Stimulated activated naive CD8-positive, alpha-beta T cell treated with anti-CD3 and anti-CD28 coated beads, Interleukin-15, Interleukin-2, amounts not matched to agents 100 U/mL and 50 U/mL, for 24 hours (primary cell): ENCODE measurements around the gene PPP1R1B.

Experiments
- ATAC-seq: fragments of 150-1000 bp; cut with Tn5 transposase; one replicate; pipeline ENCODE4 v1.10.0; 2021
- DNase-seq: peaks from one replicate; pipeline ENCODE4 v3.0.0; 2021

Gene PPP1R1B

DNA sequence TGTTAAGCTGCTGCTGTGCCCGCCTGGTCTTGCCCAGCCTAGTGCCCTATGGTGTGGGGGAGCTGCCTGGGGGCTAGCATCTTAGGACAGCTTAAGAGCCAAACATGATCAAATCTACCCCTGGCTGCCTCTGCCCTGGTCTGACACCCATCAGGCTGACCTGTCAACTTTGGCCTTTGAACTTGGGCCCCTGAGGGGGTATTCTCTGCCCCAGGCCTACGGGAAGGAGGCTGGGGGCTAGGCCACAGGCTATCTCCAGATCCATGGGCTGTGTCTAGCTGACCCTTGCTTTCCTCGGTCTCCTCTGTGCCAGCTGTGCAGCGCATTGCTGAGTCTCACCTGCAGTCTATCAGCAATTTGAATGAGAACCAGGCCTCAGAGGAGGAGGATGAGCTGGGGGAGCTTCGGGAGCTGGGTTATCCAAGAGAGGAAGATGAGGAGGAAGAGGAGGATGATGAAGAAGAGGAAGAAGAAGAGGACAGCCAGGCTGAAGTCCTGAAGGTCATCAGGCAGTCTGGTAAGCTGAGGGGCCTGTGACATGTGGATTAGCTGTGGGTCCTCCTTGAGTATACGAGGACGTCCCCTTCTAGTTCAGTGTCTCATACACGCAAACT is 6.9 kb downstream of the PPP1R1B start:
- DNase-seq (no peak), ATAC-seq (no peak)

DNA sequence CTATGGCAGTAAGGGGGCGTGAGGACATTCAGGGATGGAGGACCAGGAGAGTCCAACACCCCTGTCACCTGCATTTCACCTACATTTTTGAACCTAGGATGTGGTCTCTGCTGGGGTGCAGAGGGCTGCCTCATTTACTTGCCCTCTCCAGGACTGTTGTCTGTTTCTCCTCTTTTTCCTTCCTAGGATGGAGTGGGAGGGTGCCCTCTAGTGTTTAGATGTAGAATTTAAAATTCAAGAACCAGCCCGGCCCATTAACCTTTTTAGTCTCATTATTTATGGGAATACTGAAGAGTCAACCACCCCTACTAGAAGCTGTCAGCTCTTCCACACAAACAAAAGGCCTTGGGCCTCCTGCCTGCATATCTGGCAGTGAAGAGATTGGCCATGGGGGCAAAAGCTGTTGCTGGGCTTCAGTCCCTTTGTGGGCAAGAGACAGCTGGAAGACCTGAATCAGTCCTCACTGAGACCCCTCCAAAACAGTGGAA is 7.7 kb downstream of the PPP1R1B start:
- DNase-seq (no peak), ATAC-seq (no peak)

DNA sequence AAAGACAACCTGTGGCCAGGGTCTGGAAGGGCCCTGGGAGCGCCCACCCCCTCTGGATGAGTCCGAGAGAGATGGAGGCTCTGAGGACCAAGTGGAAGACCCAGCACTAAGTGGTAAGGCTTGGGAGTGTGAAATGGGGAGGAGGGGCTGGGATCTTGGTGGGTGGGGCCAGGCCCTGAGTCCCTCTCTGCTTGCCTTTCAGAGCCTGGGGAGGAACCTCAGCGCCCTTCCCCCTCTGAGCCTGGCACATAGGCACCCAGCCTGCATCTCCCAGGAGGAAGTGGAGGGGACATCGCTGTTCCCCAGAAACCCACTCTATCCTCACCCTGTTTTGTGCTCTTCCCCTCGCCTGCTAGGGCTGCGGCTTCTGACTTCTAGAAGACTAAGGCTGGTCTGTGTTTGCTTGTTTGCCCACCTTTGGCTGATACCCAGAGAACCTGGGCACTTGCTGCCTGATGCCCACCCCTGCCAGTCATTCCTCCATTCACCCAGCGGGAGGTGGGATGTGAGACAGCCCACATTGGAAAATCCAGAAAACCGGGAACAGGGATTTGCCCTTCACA is 8.9 kb downstream of the PPP1R1B start:
- ATAC-seq (no peak), DNase-seq (no peak)

DNA sequence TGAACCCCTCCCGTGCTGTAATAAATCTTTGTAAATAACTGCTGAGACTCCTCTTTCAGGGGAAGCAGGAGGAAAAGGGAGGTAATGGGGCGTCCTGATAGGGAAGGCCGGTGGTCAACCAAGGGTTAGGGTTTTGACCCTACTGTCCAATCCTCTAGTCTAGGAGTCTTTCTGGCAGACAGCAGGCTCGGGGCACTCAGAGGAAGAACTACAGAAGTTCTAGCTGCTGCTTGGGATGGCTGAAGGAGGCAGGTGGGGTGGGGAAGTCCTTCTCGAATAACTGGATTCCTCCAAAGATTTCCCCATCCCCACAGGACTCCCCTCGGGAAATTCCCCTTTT is 9.8 kb downstream of the PPP1R1B start:
- ATAC-seq (peak; percentile 1), DNase-seq (no peak)

DNA sequence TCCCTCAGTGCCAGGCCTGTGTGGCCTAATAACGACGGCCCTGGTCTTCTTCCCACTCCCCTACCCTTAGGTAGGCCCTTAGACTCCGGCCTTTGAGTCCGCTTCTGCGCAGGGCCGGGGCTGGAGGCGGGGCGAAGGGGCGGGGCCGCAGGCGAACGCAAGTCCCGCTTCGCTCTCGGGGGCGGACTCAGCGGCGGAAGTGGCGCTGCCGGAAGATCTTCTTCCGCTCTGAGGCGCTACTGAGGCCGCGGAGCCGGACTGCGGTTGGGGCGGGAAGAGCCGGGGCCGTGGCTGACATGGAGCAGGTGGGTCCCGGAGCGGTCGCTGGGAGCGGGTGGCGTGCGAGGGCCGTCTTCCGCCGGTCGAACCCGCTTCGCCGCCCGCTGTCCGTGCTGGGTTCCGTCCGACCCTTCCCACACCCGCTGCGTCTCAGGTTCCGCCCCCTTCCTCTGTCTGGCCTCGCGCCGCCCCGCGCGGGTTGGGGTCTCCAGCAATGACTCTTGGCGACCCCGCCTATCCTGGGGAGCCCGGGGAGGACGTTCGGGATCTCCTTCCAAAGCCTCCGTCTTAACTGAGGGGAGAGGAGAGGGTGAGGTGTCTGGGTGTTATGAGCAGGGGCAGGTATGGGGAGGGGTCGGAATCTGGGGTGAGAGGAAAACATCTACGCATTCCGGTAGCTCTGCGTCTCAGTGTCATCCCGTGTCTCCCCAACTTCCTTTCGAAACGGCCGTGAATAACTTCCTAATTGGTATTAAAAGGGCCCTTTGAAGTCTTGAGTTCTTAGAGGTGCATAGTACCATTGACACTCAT is 10.4 kb downstream of the PPP1R1B start, which contains the start of gene STARD3:
Gene STARD3 (plus strand): TSS at position 218 of the 810 bp plus-strand sequence. CDS start 16,388 bp downstream, outside the sequence.
- ATAC-seq = peak; percentile 94
- DNase-seq = peak; percentile 96

DNA sequence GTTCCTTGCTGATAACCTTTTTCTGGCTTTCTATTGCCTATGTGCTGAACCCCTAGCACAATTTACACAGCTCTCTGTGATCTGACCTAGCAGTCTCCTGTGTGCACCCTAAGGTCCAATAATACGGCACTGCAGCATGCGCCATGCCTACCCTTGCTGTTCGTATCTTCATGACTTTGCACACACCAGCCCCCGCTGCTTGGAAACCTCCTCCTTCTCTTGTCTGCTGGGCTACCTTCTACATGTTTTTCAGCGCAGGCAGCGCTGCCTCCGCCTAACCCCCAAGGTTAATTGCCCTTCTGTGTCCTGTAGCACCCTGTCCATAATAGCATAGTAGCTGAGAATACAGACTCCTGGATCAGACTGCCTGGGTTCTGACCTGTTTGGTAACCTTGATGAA is 11.6 kb downstream of the PPP1R1B start:
- ATAC-seq = no peak
- no peak for DNase-seq

DNA sequence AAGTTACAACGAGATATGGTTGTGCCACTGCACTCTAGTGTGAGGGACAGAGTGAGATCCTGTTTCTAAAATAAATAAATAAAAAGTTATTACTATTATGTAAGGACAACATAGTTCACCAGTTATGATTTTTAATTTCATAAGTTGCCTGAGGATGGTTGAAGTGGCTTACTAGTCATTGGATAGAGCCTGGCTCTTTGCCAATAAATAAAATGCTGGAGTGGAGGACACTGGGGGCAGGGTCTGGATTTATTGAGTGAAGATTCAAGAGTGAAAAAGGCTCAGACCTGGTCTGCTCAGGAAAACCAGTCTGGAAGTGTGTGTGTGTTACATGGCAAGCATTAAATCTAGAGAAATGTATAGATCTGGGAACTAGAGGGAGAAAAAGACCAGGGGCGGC is 12.3 kb downstream of the PPP1R1B start:
- ATAC-seq (no peak), DNase-seq (no peak)

DNA sequence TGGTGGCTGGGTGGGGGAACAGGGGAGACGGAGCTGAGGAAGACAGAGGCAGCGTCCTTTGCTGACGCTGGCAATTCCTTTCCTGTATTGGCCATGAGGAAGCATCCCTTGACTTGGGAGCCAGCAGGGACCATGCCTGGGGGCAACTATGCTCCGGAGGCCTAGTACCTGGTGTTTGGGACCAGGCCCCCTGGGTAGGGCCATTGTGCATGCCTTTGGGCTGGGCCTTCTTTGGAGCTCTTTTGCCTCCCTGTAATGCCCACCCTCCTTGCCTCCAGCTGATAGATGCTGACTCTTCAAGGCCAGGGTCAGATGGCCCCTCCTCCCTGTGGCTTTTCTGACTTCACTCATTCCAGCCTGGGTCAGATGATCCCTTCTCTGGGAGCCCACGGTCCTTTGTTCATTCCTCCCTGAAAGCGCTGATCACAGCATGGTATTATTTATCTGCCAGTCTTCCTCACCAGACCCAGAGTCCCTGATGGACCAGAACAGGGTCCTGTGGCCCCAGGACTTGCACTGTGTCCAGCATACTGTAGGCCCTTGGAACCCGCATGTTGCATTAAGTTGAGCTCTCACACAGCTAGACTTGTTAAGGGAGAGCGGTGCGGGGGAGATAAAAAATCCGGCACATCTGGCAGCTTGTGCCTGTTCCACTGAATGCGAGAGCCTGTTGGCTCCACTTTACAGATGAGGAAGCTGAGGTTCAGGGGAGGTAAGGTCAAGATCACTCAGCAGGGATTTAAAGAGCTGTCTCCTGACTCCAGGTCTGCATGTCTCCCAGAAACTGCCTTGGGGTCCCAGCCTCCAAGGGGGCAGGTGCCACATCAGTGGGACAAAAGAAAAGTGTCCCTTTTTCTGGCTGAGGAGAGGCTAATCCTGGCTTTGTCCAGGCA is 13.1 kb downstream of the PPP1R1B start:
- ATAC-seq = no peak

DNA sequence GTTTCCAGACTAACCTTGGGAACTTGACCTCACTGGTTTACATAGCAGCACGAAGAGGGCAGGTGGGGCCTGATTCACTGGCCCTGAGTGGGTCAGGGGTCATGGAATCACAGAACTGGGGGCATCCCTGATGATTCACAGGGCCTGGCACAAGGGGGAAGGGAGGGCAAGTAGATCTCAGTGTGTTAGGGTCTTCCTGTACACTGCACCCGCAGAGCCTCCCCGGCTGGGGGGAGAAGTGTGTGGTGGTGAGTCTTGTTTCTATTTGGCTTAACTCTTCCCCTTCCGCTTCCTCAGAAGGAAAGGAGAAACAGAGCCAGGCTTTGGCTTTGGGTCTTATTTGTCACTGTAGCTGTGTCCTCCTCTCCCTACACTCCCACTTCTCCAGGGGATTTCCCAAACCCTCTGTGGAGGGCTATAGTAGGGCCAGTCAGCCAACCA is 13.9 kb downstream of the PPP1R1B start:
- DNase-seq = no peak
- no peak for ATAC-seq

More for the DNA sequence above, 13.1 kb downstream of the PPP1R1B start:
- no peak for DNase-seq

DNA sequence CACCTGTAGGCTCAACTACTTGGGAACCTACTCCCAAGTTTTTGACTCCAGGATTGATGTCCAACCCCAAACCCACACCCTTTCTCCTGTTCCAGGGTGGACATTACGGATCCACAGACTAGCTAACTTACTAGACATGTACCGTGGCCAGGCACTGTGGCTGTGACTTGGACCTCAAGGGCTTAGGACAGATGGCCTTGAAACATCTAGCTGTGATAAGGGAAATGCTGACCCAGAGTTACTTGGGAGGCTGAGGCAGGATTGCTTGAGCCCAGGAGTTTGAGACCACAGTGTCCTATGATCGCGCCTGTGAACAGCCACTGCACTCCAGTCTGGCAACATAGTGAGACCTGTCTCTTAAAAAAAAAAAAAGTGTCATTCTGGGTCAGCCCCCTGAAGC is 14.3 kb downstream of the PPP1R1B start:
- DNase-seq (no peak), ATAC-seq (no peak)

DNA sequence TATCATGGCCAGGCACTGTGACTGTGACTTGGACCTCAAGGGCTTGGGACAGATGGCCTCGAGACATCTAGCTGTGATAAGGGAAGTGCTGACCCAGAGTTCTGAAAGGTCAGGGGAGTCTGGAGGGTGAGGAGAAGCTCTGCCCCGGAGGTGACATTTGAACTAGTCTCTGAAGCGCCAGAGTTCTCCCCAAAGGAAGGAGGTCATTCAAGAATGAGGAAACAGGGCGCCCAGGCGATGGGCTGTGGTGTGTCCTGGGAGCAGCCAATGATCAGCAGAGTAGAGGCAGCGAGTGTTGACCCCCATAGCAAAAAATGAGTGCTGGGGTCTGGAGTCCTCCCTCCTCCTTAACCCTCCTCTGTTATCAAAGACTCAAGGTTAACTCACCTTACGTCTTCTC is 15.1 kb downstream of the PPP1R1B start:
- DNase-seq (no peak), ATAC-seq (no peak)

DNA sequence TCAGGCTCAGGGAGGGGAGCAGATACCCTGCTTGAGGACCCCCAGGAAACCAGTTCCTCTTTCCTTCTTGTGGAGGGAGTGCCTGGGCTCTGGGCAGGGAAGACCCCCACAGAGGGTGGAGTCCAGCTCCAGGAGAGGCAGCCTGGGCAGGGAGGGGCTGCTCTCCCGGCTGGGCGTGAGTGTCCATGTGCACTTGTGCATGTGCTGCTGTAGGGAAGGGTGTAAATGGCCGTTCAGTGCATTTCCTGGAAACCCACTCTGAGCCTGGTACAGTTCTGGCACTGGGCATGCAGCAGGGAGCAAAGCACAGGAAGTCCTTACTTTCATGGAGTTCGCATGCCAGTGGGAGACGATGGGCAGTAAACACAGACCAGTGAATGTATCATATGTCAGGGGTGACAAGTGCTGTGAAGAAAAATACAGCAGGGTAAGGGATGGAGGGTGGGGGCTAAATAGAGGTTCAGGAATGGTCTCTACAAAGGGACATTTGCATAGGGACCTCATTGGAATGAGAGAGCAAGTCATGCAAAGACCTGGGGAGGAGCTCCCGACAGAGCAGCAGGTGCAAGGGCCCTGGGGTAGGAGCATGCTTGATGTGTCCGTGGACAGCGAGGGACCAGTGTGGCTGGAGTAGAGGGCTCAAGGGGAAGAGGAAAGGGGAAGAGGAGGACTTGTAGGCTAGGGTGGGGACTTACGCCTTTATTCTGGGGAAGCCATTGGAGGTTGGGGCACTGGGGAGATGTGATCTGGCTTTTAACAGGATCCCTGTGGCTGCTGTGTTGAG is 15.7 kb downstream of the PPP1R1B start:
- ATAC-seq (no peak), DNase-seq (no peak)

DNA sequence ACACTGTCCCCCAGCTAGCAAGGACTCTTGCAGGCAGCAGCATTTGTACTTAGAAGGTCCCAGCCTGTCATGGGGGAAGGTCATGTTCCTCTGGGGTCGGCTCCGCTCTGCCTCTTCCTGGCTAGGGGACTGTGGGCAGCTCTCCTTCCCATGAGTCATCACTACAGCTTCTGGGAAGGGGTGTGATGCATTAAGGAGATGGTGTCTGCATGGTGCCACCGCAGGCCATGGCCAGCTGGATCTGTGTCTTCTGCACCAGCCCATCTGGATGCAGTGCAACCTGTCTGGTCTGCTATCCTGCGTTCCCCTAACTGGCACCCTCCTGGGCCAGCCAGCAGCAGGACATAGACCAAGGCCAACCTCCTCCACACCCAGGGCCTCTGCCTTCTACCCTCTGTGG is 16.5 kb downstream of the PPP1R1B start:
- no peak for ATAC-seq
- DNase-seq = no peak

DNA sequence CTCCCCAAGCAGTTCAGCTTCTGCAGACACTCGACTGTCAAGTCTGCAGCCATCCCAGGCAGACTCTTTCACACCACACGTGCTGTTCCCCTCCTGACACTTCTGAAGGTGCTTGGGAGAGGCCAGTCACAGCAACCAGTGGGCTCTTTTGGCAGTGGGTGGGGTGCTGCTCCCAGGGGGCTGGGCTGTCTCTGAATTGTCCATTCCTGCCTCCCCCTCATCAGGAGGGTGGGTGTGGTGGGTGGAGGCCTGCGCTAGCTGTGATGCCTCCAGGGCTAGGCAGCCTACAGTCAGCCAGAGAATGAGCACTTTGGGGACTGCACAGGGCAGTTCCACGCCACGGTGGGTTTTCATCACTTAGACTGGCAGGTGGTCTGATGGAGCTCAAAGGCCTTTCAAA is 20.5 kb downstream of the PPP1R1B start:
- no peak for DNase-seq
- ATAC-seq = no peak

DNA sequence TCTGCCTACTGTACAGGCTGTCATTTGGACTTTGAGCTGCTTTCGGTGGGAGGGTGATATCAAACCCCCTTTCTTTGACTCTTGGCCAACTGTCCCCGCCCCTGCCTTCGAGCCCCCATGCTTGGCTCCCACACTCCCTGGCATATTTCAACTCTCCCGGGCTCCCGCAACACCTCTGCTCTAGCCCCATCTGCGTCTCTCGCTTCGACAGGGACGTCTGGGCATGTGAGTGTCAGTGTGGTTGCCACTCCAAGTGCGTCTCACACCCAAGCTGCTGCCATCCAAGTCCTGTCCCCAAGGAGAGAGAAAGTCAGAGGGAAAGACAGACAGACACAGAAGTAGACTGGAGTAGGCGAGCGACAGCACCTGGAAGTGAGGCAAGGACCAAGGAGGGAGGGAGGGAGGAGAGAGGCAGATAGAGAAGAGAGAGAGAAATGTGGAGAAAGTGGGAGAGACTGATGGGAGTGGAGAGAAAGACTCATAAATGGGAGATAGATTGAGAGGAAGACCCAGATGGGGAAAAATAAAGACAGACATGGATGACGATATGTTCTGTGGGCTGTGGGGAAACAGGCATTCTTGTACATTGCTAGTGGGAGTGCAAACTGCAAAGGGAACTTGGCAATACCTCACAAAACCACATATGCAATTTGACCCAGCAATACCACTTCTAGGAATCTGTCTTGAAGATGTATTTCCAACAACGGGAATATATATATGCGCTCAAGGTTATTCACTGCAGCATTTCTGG is 22.0 kb downstream of the PPP1R1B start:
- ATAC-seq (no peak), DNase-seq (no peak)

DNA sequence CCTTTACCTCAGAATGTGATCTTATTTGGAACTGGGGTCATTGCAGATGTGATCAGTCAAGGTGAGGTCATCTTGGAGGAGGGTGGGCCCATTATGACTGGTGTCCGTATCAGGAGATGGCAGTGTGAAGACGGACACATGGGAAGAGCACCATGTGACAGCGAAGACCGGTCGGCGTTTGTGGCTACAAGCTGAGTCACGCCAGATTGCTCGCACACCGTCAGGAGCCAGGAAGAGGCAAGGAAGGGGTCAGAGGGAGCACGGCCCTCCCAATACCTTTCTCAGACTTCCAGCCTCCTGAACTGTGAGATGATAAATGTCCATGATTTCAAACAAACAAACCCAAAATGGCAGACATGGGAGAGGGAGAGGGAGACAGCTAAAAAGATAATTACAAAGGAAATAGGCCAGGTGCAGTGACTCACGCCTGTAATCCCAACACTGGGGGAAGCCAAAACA is 23.4 kb downstream of the PPP1R1B start:
- DNase-seq (no peak), ATAC-seq (no peak)

DNA sequence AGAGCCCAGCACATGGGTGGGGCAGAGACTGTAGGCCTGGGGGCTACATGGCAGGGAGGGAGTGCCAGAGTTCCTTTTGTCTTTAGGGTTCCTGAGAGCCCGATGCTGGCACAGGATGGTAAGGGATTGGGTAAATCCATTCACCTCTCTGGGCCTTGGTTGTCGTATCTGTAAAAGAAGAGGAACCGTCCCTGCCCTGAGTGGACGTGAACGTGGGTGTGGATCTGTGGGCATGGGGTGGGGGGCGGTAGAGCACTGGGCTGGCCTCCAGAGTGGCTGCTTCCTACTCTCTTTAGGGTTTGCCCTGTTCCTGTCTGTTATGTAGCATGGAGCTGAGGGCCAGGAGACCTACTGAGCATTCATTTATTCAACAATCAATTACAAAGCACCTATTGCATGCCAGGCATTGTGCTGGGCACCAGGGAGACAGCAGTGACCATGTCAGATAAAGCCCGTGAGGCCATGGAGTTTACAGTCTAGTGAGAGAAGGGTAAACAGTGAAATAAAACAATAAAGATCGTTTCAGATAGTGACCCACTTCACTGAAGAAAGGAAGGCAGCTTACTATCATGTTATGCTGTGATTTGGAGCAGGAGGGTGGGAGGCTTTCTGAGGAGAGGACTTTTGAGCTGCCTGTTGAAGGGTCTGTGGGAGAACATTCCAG is 25.3 kb downstream of the PPP1R1B start:
- ATAC-seq = no peak

DNA sequence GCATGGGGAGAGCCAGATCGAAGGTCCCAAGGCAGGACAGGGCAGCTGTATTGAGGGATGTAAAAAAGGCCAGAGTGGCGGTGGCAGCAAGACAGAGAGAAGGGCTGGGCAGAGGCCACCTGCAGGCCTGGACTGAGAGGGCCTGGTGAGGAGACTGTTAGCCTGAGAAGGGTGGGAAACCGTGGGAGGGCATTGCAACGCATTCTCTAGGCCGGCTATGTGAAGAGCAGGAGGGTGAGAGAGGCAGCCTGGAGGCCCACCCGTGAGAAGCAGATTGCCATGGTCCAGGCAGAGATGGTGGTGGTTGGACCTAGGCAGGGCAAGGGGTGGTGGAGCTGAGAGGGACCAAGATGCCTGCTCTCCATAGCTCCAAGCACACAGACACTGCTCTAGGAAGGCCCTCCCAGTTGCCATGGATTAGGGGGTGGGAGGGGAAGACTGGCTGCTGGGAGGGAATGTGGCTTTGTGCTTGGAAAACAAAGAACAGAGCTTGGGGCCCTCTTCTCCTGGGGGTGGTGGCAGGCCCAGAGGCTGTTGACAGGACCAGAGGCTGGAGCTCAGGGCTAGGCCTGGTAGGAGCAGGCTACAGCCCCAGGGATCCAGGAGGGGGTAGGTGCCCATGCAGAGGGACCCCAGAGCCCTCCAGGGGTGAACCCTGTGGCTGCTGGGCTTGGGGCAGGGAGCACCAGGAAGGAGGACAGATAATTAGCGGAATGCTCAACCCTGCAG is 26.0 kb downstream of the PPP1R1B start:
- peak; percentile 11 for ATAC-seq

More for the DNA sequence above, 25.3 kb downstream of the PPP1R1B start:
- DNase-seq = no peak

DNA sequence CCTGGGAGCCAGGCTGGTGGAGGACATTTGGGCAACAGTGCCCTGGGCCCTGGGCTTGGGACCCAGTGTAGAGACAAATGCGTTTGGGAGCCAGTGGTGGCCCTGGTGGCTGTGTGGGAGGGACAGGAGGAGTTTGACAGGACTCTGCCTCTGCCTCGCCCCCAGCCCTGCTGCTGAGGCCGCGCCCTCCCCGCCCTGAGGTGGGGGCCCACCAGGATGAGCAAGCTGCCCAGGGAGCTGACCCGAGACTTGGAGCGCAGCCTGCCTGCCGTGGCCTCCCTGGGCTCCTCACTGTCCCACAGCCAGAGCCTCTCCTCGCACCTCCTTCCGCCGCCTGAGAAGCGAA is 26.5 kb downstream of the PPP1R1B start:
- DNase-seq (no peak), ATAC-seq (no peak)

More for the DNA sequence above, 26.0 kb downstream of the PPP1R1B start:
- no peak for DNase-seq
